HG03108 (cell line): ENCODE data around the gene ASXL1.

ENCODE experiments used
- ATAC-seq: cut with Tn5 transposase; IDR thresholded peaks from one replicate; pipeline ENCODE4 v1.9.1; 2021; ENCODE audit warnings: moderate library complexity; ENCODE audit not compliant: unreplicated experiment

The ASXL1 gene

DNA sequence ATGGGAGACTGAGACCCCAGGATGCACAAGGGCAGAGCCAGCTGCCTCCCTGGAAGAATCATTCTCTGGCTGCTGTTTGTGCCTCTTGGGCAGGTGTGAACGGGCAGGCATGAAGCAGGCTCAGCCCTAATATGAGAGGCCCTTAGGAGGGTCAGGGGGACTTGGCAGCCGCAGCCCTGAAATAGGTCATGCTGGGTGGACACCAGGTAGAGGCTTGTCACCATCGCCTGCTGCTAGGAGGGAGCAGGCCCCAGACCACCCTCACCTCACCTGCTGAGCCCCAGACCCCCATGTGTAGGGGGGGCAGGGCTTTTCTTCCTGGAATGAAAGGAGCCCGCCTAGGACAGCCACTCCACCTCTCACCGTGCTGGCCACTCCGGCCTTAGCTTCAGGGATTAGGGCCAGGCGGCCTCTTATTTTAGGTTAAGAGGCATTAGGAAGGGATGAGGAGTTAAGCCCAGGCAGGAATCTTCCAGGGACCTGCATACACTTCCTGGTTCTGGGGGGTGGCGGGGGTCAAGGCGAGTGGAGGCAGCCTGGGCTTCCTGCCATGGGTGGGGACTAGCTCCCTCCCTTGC, 92.4 kb downstream of the ASXL1 start:
- no peak for ATAC-seq

DNA sequence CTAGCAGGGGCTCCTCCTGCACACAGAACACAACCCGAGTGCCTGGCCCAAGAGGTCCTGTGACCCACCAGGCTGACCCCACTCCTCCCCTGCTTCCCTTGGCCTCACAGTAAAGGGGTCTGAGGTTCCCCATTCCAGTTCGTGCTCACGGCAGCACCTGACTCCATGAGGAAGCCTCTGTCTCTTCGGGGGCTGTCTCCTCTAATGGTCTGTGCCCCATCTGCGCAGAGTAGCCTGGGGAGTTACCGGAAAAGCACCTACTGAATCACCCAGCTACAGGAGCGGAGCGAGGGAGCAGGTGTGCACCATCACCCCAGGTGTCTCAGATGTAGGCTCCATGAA, 93.2 kb downstream of the ASXL1 start:
- no peak for ATAC-seq

DNA sequence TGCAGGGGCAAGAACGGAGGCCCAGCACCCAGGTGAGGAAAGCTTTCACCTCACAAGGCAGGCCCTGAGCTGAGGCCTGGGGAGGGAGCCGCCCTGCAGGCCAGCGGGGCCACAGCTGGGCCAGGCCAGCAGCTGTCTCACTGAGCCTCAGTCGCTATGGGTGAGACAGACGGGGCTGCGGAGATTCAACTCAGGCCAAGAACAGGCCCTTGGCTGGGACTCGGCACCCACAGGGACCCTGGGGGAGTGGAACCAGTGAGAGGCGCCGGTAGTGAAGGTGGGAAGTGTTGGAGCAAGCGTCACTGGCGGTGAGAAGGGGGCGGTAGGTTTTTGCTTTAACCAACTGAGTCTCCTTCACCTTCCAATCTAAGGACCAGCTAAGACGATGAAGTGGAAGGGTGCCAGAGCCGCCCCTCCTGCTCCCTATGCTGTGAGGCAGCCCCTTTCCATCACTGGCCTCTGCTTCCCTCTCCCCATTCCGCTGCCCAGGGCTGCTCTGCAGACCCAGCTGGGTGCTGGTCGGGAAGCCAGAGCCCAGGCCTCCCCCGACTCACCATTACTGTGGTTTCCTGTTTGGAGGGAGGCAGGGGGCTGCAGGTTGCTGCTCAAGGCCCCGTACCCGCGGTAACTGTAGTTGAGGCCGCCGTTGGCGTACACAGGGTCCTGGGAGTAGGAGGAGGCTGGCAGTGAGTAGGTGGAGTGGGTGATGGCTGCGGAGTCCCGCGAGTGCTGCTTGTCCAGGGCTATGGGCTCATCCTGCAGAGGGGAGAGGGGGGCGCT, 93.7 kb downstream of the ASXL1 start:
- ATAC-seq, result no peak

DNA sequence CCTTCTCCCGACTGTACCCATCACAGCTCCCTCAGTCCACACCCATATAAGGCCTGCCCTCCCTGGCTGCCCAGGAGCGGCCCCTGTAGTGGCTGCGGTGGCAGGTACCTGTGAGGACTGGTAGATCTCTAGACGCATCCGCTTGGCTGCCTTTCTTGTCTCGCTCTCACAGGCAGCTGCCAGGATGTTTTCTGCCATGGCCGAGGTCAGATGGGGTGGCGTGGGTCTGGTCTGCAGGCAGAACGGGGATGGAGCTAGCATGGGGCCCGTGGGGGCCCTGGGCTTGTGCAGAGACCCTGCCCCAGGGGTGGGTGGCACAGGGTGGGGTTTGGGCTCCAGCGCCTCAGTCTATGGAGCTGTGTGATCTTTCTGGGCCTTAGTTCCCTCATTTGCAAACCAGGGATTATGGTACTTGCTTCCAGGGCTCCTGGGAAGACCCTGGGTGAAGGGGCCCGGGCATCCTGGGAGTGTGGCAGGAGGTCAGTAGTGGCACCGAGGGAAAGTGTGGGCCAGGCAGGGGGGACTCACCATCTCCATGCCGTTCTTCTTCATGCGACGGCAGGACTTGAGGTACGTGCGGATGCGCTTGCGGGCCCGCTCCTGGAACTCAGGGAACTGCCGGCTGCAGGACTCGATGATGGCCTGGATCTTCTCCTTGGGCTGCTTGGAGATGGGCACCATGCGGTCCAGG, 94.8 kb downstream of the ASXL1 start:
- ATAC-seq, result no peak

DNA sequence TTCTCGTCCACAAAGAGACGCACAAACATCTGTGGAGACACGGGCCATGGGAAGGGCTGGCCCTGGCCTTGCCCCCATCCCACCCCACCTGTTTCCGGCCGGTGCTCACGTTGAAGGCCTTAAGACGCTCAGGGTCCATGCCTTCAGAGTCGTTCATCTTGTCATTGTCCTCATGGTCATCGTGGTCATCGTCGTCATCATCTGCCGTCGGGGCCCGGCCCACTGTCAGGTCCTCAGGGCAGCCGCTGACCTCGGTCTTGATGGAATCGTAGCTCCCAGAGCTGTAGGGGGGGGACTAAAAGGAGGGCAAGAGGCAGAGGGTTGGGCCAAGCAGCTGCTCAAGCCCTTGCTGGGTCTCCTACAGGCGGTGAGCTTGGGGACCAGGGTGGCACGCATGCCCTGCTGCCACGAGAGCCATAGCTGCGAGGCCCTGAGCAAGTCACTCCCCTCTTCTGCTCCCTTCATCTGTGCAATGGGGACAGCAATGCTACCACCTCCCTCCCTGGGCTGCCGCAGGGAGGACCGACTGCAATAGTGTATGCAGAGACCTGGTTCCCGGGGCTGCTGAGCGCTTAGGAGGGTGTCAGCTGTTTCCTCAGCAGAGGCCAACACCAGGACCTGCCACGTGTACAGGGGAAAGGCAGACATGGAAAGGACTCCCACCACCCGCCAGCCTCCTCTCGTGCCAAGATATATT, 95.5 kb downstream of the ASXL1 start:
- no peak for ATAC-seq

DNA sequence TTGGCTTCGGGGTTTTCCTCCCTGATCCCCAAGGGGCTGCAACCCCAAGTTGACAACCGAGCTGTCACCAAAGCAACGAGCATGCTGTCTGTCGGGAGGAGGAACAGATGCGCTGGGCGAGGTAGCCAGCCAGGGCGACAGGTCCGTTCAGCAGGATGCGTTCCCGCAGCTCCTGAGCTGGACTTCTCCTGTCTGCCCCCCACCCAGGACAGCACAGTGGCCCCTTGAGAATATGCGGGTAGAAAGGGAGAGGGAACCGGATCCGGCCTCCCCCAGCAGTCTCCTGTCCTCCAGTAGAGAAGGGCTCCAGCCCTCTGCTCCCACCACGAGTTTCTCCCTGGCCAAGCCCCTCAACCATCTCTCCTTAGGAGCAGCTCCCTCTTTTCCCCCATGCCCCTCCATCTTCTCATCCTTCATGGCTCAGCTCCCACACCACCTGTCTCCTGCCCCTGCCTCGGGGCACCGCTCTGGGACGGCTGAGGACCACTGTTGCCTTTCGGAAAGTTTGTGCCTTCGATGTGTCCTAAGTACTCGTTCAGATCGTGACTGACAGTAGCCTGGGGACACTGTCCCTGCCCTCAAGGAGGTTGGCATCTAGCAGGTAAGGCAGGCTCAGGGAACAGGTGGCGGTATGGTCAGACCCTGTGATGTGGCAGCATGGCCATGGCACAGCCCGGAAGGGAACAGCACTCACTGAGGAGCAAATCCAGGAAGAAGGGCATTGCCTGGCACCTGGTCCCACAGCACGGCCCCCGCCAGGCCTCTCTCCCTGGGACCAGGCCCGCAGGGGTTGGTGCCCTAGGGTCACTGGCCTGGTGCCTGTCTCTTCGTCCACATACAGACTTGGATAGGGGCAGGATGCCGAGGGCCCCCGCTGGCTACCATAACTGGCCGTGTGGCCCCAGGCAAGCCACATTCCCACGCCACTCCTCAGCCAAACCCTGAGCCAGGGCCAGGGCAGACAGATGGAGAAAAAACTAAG, 96.3 kb downstream of the ASXL1 start:
- no peak for ATAC-seq

DNA sequence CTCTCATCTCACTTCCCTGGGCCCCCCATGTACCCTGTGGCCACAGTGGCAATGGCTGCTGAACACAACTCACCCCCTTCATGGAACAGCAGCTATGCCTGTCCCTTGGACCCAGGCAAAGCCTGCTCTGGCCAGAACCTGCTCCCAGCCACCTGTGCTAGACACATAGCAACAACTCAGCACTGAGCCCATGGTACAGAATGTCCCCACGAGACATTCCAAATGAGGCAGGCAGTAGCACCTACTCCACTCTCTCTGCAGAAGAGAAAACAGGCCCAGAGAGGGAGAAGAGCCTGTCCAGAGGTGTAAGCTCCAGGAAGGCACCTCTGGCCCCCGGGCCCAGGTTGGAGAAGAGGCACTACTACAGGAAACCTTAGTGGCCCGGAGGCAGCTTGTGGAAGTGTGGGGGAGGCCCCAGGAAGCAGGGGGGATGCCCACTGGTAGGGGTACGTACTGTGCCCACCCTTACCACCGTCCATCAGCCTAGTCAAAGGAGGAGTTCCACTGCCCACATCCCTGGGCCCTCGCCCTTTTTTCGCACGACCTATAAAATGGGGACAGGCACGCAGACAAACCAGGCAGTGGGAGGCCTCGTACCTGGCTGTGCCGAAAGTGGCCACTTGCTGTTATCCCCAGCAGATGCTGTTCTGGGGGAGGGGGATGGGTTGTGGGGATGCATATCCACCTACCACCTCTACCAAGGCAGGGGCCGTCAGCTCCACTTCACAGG, 97.2 kb downstream of the ASXL1 start:
- ATAC-seq, result no peak

DNA sequence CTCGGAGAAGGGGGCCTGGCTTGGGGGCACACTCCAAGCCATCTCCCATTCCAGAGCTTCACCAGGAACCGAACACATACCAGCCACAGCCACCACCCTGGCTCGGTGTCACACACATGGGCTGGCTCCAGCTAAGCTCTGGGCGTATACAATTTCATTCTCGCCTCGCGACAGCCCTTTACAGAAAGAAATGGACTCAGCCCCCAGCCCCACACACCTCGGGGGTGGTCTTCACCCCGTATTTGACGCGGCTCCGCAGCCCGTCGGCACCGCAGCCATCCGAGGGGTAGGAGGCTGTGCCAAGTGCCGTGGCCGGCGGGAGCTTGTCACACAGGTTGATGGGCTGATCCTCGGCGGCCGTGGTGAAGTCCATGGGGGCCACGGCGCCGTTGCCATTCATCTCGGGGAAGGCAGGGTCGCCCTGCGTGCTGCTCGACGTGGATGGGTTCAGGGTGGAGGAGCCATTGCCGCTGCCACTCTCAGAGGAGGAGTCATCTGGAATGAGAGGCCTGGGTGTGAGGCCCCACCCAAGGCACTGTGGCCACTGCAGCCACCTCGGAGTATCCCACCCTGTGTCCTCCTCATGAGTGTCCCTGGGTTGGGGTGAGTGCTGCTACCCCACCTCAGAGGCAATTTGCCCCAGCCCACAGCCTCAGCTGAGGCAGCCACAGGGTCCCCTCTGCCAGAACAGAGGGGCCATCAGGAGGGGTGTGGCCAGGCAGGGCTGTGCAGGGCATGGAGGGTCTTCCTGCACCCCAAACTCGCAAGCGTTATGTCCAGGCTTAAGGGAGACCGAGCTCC, 98.0 kb downstream of the ASXL1 start:
- ATAC-seq, result no peak

DNA sequence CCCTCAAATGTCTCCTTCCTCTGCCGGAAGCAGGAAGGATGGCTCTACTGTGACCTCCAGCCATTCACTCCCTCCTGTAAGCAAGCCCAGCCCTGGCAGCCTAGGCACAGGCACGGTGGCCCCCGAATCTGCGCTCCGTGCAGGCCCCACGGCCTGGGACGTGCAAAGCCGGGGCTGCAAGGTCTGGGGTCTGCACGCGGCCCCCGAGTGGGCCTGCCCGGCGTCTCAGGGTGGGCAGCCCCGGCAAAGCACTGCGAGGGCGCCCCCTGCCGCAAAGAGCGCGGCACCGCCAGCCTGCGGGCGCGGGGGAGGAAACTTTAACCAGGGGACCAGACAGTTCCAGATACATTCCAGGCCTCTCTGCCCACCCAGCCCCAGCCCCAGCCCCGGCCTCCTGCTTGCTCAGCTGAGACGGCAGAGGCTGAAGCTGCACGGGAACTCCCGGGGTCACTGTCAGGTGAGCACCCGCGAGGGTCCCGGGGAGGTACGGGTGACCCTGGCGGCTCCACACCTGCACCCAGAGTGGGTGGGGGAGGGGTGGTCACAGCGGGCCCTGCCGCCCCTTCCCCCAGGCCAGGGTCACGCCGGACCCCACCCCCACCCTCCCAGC, 98.8 kb downstream of the ASXL1 start:
- ATAC-seq, result no peak

DNA sequence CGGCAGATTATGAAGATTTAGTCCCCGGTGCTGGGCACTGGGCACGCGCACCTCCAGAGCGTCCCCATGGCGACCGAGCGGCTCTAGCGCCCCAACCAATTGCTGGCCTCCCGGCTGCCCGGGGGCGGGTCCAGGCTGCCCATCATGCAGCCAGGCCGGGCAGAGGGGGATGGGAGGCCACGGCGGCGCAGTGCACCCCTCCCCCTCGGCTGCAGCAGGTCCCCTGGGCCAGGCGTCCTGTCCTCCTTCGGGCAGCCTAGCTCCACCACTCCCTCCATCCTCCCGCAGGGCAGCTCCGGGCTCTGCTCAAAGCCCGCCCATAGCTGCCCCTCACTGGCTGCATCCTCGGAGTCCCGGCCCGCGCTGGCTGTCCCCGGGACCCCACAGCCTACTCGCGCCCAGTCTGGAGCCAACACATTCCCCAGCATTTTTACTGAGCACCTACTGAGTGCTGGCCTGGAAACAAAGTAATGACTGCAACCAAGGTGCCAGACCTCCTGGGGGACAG, 99.4 kb downstream of the ASXL1 start:
- ATAC-seq, result no peak

DNA sequence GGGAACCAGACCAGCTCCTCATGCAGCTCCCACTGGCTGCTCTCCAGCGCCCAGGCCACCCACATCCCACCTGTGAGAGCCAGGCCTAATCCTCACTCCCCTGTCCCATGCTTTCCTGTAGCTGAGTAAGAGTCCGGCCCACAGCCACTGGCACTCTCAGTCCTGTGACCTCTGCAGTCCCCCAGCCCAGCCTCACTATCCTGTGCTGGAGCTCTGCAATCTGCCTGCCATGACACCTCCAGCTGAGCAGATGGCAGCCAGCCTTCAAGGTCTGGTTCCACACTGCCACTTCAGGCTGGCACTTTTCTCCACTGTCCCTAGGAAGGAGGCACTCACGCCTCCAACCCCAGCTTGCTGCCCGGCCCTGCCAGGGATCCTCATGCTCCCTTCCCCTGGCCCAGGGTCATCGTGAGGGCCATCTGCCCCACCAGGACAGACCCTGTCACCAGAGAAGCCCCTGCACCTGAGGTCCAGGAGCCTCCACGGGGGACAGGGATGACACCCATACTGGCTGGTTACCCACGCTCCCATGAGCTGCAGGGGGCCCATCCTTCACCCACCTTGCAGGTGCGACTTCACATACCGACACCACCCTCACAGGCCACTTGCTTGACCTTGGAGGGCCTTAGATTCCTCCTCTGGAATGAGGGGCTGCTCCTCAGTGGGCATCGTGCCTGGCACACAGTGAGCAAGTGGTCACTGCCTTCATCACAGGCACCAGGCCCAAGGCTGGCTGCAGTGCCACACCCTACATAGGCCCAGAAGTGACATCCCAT, 100.1 kb downstream of the ASXL1 start:
- no peak for ATAC-seq

DNA sequence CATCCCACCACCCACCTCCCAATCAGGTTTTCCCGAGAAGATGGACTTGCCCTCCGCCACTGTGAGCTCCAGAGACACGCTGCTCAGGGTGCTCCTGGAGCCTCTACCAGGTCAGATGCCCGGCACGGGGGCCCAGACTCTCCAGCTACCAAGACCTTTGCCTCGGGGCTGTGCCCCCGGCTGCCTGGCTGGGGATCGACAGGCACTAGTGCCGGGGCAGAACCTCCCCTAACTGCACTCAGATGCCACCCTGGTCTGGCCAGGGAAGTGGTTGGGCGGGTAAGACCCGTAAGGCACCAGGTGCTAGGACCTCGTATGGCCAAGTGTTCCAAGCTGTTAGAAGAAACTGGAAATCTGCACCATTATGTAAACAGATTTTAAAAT, 100.7 kb downstream of the ASXL1 start:
- no peak for ATAC-seq

DNA sequence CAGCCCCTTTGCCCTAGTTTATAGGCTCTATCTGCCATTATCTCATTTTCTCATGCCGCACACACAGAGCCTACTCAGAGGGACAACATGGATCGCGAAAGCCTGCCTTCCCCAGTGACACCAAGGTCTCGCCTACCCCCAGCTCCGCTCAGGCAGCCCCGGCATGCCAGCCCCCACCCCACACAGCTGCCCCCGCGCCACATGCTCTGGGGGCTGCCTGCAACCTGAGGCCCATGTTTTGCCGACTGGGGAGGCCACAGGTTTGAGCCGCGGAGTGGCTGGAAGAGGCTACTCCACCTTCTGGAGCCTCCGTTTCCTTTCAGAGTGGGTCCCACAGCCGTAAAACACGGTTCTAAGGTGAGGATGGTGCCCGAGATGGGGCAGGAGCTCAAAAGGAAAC, 102.1 kb downstream of the ASXL1 start:
- no peak for ATAC-seq

DNA sequence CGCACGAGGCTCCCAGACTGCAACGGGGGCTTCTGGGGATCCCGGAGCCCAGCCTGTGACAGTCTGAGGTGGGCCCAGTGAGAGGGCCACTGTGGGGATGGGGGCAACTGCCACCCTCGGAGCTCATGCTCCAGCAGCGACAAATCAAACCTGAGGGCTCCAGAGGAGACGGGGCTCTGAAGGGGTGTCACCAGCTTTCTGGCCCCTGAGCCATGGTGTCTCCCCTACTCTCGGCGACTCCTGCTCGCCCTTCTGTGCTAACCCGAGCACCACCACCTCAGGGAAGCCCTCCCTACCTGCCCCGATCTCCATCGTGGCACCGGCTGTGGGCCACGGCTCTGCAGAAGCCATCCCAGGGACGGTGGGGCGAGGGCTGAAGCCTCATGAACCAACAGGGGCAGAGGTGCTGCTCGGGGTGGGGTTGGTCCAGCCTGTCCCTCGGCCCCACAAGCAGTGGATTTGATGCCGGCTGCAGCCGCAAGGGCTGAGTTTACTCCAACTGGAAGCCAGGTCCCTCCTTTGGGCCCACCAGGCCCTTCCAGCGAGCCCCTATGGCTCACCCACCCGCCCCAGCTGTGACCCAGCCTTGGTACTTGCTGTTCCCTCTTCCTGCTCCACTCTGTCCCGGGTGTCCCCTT, 102.7 kb downstream of the ASXL1 start:
- no peak for ATAC-seq

DNA sequence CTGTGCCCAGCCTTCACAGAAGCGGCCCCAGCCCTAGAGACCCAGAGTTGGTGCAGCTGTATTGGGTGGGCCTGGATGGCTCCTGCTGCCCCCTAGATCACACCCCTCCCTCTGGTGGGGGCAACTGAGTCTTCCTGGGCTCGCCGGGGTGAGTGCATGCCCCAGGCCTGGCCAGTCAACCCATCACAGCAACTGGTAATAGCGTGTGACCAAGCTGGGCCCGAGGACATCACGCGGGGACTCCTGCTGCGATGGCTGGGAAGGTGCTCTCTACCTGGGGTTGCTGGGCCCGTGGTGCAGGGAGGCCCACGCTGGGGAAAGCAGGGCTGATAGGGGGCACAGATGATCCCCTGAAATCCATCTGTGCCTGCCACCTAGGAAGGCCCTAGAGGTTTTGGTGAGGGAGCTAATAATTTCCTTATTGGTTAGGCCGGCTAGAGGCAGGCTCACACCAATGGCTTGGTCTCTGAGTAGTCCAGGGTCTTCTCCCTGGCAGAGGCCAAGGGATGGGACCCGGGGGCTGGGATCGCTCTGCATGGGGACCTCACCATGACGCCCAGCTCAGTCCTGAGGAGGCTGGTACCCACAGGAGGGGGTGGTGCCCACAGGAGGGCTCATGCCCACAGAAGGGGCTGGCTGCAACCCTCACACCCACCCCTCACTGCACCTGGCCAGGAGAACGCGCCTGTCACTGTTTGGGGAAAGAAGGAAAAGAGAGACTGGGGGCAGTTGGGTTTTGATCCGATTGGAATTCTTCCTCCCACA, 103.9 kb downstream of the ASXL1 start:
- ATAC-seq, result no peak

DNA sequence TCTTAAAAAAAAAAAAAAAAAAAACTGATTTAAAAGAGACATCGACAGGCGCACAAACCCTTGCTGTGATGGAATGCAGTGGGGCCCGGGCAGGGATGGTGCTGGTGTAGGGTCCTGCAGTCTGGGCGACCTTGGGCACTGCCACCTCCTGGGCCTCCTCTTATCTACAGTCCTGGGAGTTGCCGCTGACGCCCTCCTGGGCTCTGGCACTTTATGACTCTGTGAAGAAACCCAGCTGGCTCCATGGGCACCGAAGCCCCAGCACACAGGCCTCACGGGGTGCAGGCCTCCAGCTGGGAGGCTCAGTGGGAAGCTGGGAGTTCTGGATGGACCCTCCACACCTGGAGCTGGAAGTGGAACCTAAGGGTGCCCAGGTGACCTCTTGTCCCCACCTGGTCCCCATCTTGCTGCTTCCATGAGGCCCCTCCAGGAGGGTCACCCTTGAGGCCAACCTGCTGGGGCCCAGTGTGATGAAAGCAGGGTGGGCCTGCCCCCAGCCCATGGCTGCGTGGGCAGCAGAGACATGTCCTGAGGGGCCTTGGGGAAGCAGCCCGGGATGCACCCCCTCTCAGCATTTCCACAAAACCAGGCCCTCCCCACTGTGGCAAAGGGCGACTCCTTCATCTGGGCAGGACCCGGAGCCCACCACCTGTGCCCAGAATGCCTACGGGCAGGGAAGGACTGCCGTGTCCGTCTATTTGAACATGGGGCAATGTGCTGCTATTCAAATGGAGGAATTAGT, 104.9 kb downstream of the ASXL1 start:
- no peak for ATAC-seq
